Measurements from ENCODE around the gene RWDD4.
"Not testable (repeated sequence)": the region's sequence is repeated elsewhere in the genome, so short reads cannot be mapped to it uniquely, and the experiment has no call there.

DNA sequence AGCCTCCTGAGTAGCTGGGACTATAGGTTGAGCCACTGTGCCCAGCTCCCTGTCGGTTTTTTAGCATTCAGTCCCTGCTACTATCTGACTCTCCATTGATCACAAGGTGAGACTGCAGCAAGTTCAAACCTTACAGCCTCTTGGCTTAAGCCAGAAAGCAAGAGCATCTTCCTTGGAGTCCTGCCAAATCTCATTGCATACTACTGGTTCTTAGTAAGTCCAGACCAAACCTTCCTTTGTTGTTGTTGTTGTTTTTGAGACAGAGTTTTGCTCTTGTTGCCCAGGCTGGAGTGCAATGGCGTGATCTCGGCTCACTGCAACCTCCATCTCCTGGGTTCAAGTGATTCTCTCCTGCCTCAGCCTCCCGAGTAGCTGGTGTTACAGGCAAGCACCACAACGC is 31.7 kb downstream of the RWDD4 start:
- TF ChIP-seq, protein P1, sequence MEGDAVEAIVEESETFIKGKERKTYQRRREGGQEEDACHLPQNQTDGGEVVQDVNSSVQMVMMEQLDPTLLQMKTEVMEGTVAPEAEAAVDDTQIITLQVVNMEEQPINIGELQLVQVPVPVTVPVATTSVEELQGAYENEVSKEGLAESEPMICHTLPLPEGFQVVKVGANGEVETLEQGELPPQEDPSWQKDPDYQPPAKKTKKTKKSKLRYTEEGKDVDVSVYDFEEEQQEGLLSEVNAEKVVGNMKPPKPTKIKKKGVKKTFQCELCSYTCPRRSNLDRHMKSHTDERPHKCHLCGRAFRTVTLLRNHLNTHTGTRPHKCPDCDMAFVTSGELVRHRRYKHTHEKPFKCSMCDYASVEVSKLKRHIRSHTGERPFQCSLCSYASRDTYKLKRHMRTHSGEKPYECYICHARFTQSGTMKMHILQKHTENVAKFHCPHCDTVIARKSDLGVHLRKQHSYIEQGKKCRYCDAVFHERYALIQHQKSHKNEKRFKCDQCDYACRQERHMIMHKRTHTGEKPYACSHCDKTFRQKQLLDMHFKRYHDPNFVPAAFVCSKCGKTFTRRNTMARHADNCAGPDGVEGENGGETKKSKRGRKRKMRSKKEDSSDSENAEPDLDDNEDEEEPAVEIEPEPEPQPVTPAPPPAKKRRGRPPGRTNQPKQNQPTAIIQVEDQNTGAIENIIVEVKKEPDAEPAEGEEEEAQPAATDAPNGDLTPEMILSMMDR (IDR thresholded peaks at IDR 0.05), result not testable (repeated sequence)
- not testable (repeated sequence) for TF ChIP-seq POLR2A (IDR thresholded peaks at IDR 0.05)
